ENCODE measurements around the gene TPMT.
"Not testable (repeated sequence)": the region's sequence is repeated elsewhere in the genome, so short reads cannot be mapped to it uniquely, and the experiment has no call there.

Gene TPMT

GRCh38 chr6:18155864-18156421 lies 1.1 kb upstream of the TPMT start:
- peak; percentile 45 to 67 (median 58) for DNase-seq

- DNase-seq: peak; percentile 98 to 100 (median 99)
Measured at GRCh38 chr6:18155150-18155863, 430 bp upstream of the TPMT start, which contains the start of gene KDM1B. KDM1B (plus strand) TSS chr6:18155422; CDS start chr6:18159896, 4,474 bp downstream.

DNA sequence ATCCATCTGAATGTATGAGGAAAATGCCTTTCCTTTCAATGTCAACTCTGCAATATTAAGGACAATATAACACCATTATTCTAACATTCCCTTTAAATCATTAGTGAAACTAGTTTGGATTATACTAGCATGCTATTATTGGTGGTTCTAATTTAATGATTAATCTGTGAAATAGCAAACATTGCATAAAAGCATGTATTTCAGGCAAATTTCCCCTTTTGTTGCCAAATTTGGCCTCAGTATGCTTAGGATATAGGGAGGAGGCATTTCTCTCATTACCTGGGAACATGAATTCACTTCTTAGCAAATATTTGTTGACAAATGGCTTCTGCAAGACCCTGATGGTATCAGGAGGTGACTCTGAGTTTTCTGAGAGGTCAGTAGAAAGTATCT lies 1.6 kb downstream of the TPMT start:
- DNase-seq: peak in 1 of 4 experiments; percentile 3

DNA sequence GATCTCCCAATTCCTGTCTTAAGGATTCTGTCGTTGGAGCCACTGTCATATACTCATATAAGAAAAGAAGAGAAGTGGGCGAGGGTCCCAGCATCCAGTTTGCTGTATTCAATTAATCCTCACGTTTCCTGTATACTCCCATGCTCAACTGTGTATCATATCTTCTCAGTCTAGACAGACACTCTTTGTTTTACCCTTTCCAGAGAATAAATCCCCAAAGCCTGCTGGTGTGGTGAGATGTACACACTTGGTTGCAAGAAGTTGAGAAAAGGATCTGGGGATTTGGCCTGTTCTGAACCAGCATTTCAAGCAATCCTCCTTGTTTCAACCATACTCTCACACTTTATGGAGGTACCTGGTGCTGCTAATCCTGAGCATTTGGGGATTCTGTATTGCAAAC lies 3.1 kb downstream of the TPMT start:
- DNase-seq: no peak

- not testable (repeated sequence) for DNase-seq
Measured at GRCh38 chr6:18151391-18151790, 3.5 kb downstream of the TPMT start.

GRCh38 chr6:18148304-18149025 lies 6.4 kb downstream of the TPMT start:
- DNase-seq: peak; percentile 67 to 85 (median 78)

- no peak for DNase-seq
Measured at GRCh38 chr6:18147616-18148015, 7.3 kb downstream of the TPMT start.

GRCh38 chr6:18147160-18147559 lies 7.7 kb downstream of the TPMT start:
- no peak for DNase-seq

GRCh38 chr6:18142591-18142861 lies 12.4 kb downstream of the TPMT start:
- DNase-seq: no peak

DNA sequence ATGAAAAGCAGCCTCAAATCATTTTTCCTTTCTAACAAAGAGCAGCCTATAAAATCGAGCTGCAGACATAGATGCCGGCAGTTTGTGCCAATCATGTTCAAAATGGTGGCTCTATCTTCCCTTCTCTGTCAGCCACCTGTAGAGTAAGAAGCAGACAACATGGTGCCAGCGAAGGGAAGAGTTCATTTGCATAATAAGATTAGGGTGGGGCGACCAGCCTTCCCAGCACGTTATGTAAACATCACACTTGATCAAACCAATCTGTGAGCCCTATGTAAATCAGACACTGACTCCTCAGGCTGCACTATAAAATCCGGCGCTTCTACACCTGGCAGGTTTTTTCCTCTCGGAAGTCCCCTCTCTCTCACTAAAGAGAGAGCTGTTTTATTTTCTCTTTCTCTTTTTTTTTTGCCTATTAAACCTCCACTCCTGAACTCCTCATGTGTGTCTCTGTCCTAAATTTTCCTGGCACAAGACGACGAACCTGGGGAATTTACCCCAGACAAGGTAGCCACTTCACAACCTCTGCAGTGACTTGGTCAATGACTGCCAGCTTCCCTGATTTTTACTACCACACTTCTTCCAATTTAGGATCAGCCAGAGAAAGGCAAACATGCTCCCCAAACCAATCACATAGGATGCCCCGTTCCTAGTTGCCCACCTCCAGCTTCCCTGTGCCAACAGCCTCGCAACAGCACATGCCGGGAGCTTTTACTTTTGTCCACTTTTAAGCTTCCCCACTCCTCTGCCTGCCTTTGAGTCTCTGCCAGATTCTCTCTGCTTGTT lies 12.9 kb downstream of the TPMT start:
- no peak for DNase-seq

- no peak for DNase-seq
Measured at GRCh38 chr6:18139935-18140621, 14.8 kb downstream of the TPMT start.

- no peak for DNase-seq
Measured at GRCh38 chr6:18138906-18139305, 16.0 kb downstream of the TPMT start.

DNA sequence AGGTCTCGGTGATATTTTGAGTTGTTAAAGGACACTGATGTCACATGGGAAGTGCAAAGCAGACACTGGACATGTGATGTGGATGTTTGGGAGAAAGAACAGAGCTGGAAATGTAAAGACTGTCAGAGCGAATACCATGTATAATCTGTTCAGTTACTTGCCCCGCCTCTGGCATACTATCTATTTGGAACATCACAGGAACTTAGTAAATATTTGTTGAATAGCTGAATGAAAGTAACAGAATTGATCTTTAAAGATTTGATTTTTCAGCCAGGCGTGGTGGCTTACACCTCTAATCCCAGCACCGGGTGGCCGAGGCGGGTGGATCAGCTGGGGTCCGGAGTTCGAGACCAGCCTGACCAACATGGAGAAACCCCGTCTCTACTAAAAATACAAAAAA lies 18.6 kb downstream of the TPMT start:
- DNase-seq: no peak

- DNase-seq: no peak
Measured at GRCh38 chr6:18135171-18135570, 19.7 kb downstream of the TPMT start.

DNA sequence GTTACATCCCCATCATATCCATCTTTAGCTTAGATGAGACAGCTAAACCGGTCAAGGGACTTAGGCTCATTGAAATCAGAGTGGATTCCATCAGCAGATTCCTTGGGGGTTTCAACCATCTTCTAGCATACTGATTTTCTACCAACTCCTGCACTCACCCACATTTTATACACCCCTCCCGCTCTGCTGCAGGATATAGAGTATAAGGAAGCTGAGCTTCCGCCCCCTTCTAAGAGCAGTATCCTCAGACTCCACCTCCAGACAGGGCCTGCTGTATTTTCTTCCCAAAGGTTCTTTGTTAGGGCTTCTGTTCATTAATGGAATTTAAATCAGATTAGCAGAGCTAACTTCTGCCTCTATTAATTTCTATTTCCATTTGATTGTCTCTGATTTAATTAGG lies 22.5 kb downstream of the TPMT start:
- no peak for DNase-seq

DNA sequence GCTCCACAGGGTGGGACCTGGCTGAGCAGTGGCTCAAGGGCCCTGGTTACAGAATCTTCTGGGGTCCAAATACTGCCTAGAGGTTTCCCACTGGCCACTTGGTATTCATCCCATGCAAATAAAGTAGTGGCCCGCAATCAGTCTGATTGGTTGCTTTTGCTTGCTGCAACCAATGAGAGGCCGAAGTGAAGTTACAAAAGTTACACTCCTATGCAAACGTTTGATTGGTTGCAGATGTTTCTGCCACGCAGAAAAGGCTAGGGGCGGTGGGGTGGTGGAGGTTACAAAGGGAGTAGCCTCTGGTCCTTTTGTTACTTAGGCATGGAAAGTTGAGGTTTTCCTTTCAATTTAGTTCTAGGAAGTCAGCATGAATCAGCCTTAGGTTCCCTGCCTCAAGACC lies 28.8 kb downstream of the TPMT start:
- DNase-seq: no peak

DNA sequence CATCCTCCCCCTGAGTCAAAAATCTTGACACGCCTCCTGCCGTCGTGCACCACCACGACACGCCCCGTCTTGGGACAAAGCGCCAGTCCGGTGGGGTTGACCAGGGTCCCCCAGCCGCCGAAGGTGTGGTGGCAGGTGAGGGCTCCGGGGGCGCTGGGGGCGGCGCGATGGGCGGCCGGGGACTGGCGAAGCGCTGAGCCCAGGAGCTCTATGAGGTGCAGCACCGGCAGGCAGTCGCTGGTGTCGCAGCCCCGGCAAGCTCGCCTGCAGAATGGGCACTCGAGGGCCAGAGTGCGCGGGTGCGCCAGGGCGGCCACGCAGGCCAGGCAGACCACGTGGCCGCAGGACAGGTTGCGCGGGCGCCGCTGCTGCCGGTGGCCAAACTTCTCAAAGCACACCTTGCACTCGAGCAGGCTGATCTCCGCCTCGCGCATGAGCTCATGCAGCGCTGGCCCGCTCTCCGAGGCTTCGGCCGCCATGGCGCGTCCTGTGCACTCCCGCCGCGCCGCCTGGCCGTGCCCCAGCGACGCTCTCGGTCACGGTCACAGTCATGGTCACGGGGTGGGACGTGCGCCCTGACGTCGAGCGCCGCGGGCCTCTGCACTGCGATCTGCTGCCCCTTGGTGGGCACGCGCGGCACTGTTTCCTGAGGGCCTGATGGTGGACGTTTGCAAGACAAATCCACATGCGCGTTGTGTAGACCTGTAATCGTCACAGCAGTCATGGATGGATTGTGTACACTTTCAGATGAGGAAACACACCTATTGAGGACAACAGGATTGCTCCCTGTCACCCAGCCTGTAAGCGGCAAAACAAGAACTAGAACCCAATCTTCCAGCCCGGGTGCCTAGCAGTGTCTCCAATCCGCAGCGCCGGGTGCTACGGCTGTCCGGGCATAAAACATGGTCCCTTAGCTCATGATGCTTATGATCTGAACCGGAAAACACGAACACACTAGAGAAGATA lies 32.5 kb downstream of the TPMT start, which contains the start of gene NHLRC1:
Gene NHLRC1 (minus strand): TSS at position 550 of the 966 bp plus-strand sequence. CDS start 71 bp downstream, at position 479.
- peak; percentile 94 to 97 (median 96) for DNase-seq

DNA sequence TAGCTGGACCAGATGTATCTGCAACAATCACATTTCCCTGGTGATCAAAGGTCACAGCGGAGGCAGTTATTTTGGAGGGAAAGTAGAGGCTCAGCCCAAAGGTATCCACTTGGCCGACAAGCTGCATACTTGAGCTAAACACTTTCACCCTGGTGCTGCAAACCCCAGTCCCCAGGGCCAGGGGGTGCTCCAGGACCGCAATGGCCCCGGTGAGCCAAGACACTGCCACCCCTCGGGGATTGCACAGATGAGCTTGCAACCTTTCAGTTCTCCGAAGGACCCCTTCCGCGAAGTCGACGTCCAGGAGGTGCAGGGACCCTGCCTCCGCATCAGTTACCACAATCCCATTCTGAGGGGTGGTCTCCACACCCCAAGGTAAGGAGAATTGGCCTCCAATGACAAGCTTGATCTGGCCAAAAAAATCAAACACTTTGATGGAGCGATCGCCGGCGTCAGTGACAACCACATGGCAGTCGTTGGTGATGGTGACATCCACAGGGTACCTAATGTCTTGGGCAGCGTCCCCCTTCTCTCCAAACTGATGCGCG lies 33.2 kb downstream of the TPMT start:
- no peak for DNase-seq

- no peak for DNase-seq
Measured at GRCh38 chr6:18119236-18119635, 35.6 kb downstream of the TPMT start.

DNA sequence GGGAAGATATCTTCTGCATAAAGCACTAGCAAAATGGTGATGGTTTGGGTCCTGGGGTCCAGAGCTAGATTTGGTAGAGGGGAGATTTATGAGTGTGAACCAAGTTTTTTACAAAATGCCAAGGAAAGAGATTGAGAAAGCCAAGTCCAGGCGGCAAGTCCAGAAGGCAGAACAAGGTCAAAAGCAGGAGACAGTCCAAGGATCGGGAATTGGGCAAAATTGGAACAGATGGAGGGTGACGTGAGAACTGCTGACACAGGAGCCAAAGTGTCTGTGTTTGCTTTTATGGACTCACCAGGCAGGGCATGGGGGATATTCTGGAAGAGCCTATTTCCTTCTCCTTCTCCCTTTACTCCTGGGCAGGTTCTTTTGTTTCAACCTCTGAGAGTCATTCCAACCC lies 36.5 kb downstream of the TPMT start:
- no peak for DNase-seq

- no peak for DNase-seq
Measured at GRCh38 chr6:18117136-18117535, 37.7 kb downstream of the TPMT start.

Measured in suppressor macrophage (primary cell).